HG03066 (cell line): Measurements from ENCODE around the gene DTWD2.

Experiments
- ATAC-seq: cut with Tn5 transposase; IDR thresholded peaks from one replicate; pipeline ENCODE4 v1.9.1; 2021; ENCODE audit warnings: low read depth; ENCODE audit not compliant: unreplicated experiment

The DTWD2 gene

GRCh38 chr5:118987988-118988865 is at the start of gene DTWD2:
DTWD2 (minus strand) TSS chr5:118988547; CDS start chr5:118988511, 36 bp downstream.
- peak; percentile 87 for ATAC-seq

- no peak for ATAC-seq
Measured at GRCh38 chr5:119037496-119038215, 49.3 kb upstream of the DTWD2 start.

GRCh38 chr5:119036101-119036762 is 47.9 kb upstream of the DTWD2 start:
- no peak for ATAC-seq

GRCh38 chr5:119033135-119033534 is 44.8 kb upstream of the DTWD2 start:
- no peak for ATAC-seq

- no peak for ATAC-seq
Measured at GRCh38 chr5:119032656-119033055, 44.3 kb upstream of the DTWD2 start.

GRCh38 chr5:119031905-119032304 is 43.6 kb upstream of the DTWD2 start:
- ATAC-seq, result peak; percentile 55

GRCh38 chr5:119031011-119031886 is 42.9 kb upstream of the DTWD2 start:
- peak; percentile 68 for ATAC-seq

- ATAC-seq, result no peak
Measured at GRCh38 chr5:119028575-119028974, 40.2 kb upstream of the DTWD2 start.

GRCh38 chr5:119022773-119023172 is 34.4 kb upstream of the DTWD2 start:
- ATAC-seq, result no peak

- peak; percentile 57 for ATAC-seq
Measured at GRCh38 chr5:119022017-119022745, 33.8 kb upstream of the DTWD2 start.

- no peak for ATAC-seq
Measured at GRCh38 chr5:119021149-119021732, 32.9 kb upstream of the DTWD2 start.

- no peak for ATAC-seq
Measured at GRCh38 chr5:119019949-119020348, 31.6 kb upstream of the DTWD2 start.

GRCh38 chr5:119019501-119019900 is 31.2 kb upstream of the DTWD2 start:
- no peak for ATAC-seq

- no peak for ATAC-seq
Measured at GRCh38 chr5:119017994-119018393, 29.6 kb upstream of the DTWD2 start.

GRCh38 chr5:119016125-119016774 is 27.9 kb upstream of the DTWD2 start:
- ATAC-seq, result peak; percentile 90

GRCh38 chr5:119011186-119011585 is 22.8 kb upstream of the DTWD2 start:
- no peak for ATAC-seq

GRCh38 chr5:119010206-119010605 is 21.9 kb upstream of the DTWD2 start:
- no peak for ATAC-seq

GRCh38 chr5:119009131-119009530 is 20.8 kb upstream of the DTWD2 start:
- ATAC-seq, result no peak

- ATAC-seq, result no peak
Measured at GRCh38 chr5:118999696-119000095, 11.3 kb upstream of the DTWD2 start.
